AG10803 (cell line): ENCODE measurements around the gene PPFIA4.
"Not testable (repeated sequence)": the region's sequence is repeated elsewhere in the genome, so short reads cannot be mapped to it uniquely, and the experiment has no call there.

Source experiments
- DNase-seq: peaks from one replicate; pipeline ENCODE4 v3.0.0; 2010; ENCODE audit warnings: low read depth
- H3K4me3 ChIP-seq: 2 replicates; pipeline ENCODE4 v1.5.1; 2011; ENCODE audit warnings: mild to moderate bottlenecking, low read length, control low read depth
- CTCF ChIP-seq: conservative IDR thresholded peaks from 2 replicates; pipeline ENCODE4 v1.5.1; 2011; ENCODE audit warnings: mild to moderate bottlenecking, low read length, control low read depth, inconsistent platforms

PPFIA4 gene

GRCh38 chr1:203026031-203026665 is at the start of gene PPFIA4:
Gene PPFIA4, plus strand, starts transcription at chr1:203026491. Its CDS starts 12,518 bp downstream, at chr1:203039009.
- peak within 1 kb of the TSS; percentile 91 for H3K4me3 ChIP-seq
- peak; percentile 80 for DNase-seq
- TF ChIP-seq CTCF: no peak

GRCh38 chr1:202976633-202977032 is 49.7 kb upstream of the PPFIA4 start:
- no peak for DNase-seq
- no peak overlapping the region for H3K4me3 ChIP-seq

GRCh38 chr1:202979459-202979858 is 46.8 kb upstream of the PPFIA4 start:
- no peak for DNase-seq
- TF ChIP-seq CTCF: no peak
- no peak overlapping the region for H3K4me3 ChIP-seq

More at GRCh38 chr1:202976633-202977032, 49.7 kb upstream of the PPFIA4 start:
- TF ChIP-seq CTCF: no peak

- TF ChIP-seq CTCF: no peak
Measured at GRCh38 chr1:202981939-202982338, 44.4 kb upstream of the PPFIA4 start.

GRCh38 chr1:202982715-202983430 is 43.4 kb upstream of the PPFIA4 start:
- no peak for DNase-seq
- no peak for TF ChIP-seq CTCF
- H3K4me3 ChIP-seq: no peak overlapping the region

More at GRCh38 chr1:202981939-202982338, 44.4 kb upstream of the PPFIA4 start:
- DNase-seq: no peak
- no peak overlapping the region for H3K4me3 ChIP-seq

GRCh38 chr1:202986120-202986519 is 40.2 kb upstream of the PPFIA4 start:
- H3K4me3 ChIP-seq, DNase-seq: not testable (repeated sequence)

GRCh38 chr1:202987255-202987654 is 39.0 kb upstream of the PPFIA4 start:
- no peak overlapping the region for H3K4me3 ChIP-seq
- no peak for TF ChIP-seq CTCF
- DNase-seq: no peak
